K562 (cell line): ENCODE data around the gene DNAAF2. TPM values are rescaled to one million over a fixed set of nuclear protein-coding genes. Genes with fewer than 3 reads are reported as not detected.
A peak's percentile ranks its signal among the peaks of the same experiment; 100 is the strongest.

Experiments
- ATAC-seq: fragments of 200-7000 bp; cut with Tn5 transposase; 3 replicates; pipeline ENCODE4 v1.9.1; 2020; ENCODE audit warnings: moderate library complexity
- BruUV-seq: library from RNA; stranded (reverse); fragments of 400-500 nt; replicated peaks from 2 replicates; lab custom pipeline; 2021; lab: Mats Ljungman, UMichigan
- CTCF ChIA-PET: fragments of 300-600 bp; formaldehyde crosslinking; extraction: SDS; loops from one replicate; lab custom pipeline; 2021; ENCODE audit warnings: low intra/inter-chr PET ratio; lab: Yijun Ruan, JAX
- POLR2A ChIA-PET: fragments of 300-600, 350-650 bp; sonication (Branson Sonifier 250); formaldehyde crosslinking; extraction: SDS; loops from one replicate; lab custom pipeline; 2021; ENCODE audit warnings: antibody characterized with exemption, inconsistent platforms; lab: Yijun Ruan, JAX
- DNase-seq, 4 experiments: peaks; one replicate each; pipeline versions ENCODE4 v3.0.0 to v3.0.0-alpha.2; 2011 to 2018; ENCODE audit warnings: low spot score in 3 of 4, mixed read lengths in 3 of 4; ENCODE audit errors: extremely low read depth in 1 of 4
- FAIRE-seq: peaks from 2 replicates; lab custom pipeline; 2011; peaks lifted over from hg19 to GRCh38; lab: Jason Lieb, UNC
- H2AFZ ChIP-seq: 2 replicates; pipeline ENCODE4 v1.6.0; 2011; ENCODE audit warnings: low read depth, low read length, control low read depth, inconsistent platforms
- H3K27ac ChIP-seq: fragments of 200-600 bp; 3 replicates; pipeline ENCODE4 v1.8.0; 2011; ENCODE audit warnings: low read depth, mild to moderate bottlenecking, control low read depth, inconsistent platforms, low read length, moderate library complexity, mixed read lengths; ENCODE audit errors: extremely low read depth
- H3K27me3 ChIP-seq, 2 experiments: fragments of 300-600 bp in 1 of 2; 2 replicates in 1 of 2; 3 replicates in 1 of 2; pipeline versions ENCODE4 v1.6.0 to v1.8.0; 2011; ENCODE audit warnings: inconsistent platforms in 2 of 2, low read length in 2 of 2, mild to moderate bottlenecking in 1 of 2, mixed read lengths in 1 of 2, moderate library complexity in 1 of 2; ENCODE audit not compliant: control insufficient read depth in 2 of 2, insufficient read depth in 2 of 2
- H3K36me3 ChIP-seq: fragments of 300-600 bp; 3 replicates; pipeline ENCODE4 v1.8.0; 2011; ENCODE audit warnings: mild to moderate bottlenecking, low read length, inconsistent platforms; ENCODE audit not compliant: control insufficient read depth, insufficient read depth
- H3K4me1 ChIP-seq, 2 experiments: fragments of 200-600 bp in 1 of 2; replicated peaks in 1 of 2; 2 replicates in 1 of 2; 3 replicates in 1 of 2; pipeline versions ENCODE4 v1.5.1 to v1.8.0; 2011; ENCODE audit warnings: inconsistent platforms in 2 of 2, low read length in 2 of 2, mild to moderate bottlenecking in 1 of 2, mixed read lengths in 1 of 2, moderate library complexity in 1 of 2; ENCODE audit not compliant: control insufficient read depth in 2 of 2, insufficient read depth in 2 of 2
- H3K4me2 ChIP-seq: 2 replicates; pipeline ENCODE4 v1.6.1; 2011; ENCODE audit warnings: low read length, control low read depth, inconsistent platforms, mixed read lengths; ENCODE audit not compliant: insufficient read depth
- H3K4me3 ChIP-seq: fragments of 200-600 bp; sonication (generic), shearing (Covaris generic); 2 replicates; pipeline ENCODE4 v1.5.1; 2016; ENCODE audit warnings: control low read depth, inconsistent platforms
- H3K79me2 ChIP-seq: fragments of 200-600 bp; 3 replicates; pipeline ENCODE4 v1.8.0; 2011; ENCODE audit warnings: low read length, inconsistent platforms; ENCODE audit not compliant: control insufficient read depth, insufficient read depth
- H3K9ac ChIP-seq, 2 experiments: 2 replicates each; pipeline versions ENCODE4 v1.6.0 to v1.6.1; 2011; ENCODE audit warnings: low read depth in 2 of 2, low read length in 2 of 2, control low read depth in 1 of 2, inconsistent platforms in 1 of 2, mild to moderate bottlenecking in 1 of 2, mixed read lengths in 1 of 2; ENCODE audit not compliant: insufficient read depth in 1 of 2
- H3K9me1 ChIP-seq: one replicate; pipeline ENCODE4 v1.6.0; 2011; ENCODE audit warnings: inconsistent platforms, mild to moderate bottlenecking, low read length, moderate library complexity; ENCODE audit not compliant: control insufficient read depth, insufficient read depth
- H3K9me3 ChIP-seq: replicated peaks from 2 replicates; pipeline ENCODE4 v1.5.1; 2011; ENCODE audit warnings: low read depth, low read length, inconsistent platforms; ENCODE audit not compliant: control insufficient read depth, insufficient read depth
- H4K20me1 ChIP-seq: replicated peaks from 2 replicates; pipeline ENCODE4 v1.6.1; 2011; ENCODE audit warnings: low read length, inconsistent platforms, mixed read lengths; ENCODE audit not compliant: control insufficient read depth, insufficient read depth
- BHLHE40 ChIP-seq: IDR thresholded peaks from 2 replicates; pipeline ENCODE4 v1.6.1; 2011; ENCODE audit warnings: low read length, improper control_type of control experiment
- HDAC6 ChIP-seq: IDR thresholded peaks from 2 replicates; pipeline ENCODE4 v1.6.1; 2012; ENCODE audit warnings: low read depth, mild to moderate bottlenecking, control low read depth, inconsistent platforms, low read length, moderate library complexity
- MEIS2 ChIP-seq: fragments of 450-650 bp; IDR thresholded peaks from 2 replicates; pipeline ENCODE4 v1.6.1; 2014; ENCODE audit warnings: mild to moderate bottlenecking; ENCODE audit not compliant: partially characterized antibody
- RFX7 ChIP-seq: fragments of 250-450 bp; sonication (Bioruptor Pico); IDR thresholded peaks from 2 replicates; pipeline ENCODE4 v1.5.1; 2021; ENCODE audit warnings: mild to moderate bottlenecking
- WGBS: fragments of 100-300 bp; shearing (Covaris generic); methylation state at CpG from one replicate; pipeline ENCODE4 v1.1.6; 2016; ENCODE audit warnings: low coverage, mixed read lengths; ENCODE audit not compliant: insufficient coverage; ENCODE audit errors: missing lambda C conversion rate; 5-methylcytosine and 5-hydroxymethylcytosine counted together
- in situ Hi-C: fragments of 300-500 bp; cut with MboI; formaldehyde crosslinking; loops from 4 replicates; pipeline ENCODE4 v1.15.0; 2018; ENCODE audit warnings: inconsistent platforms, mixed read lengths
- intact Hi-C: fragments of 100-400 bp; cut with micrococcal nuclease; formaldehyde crosslinking; loops from 2 replicates; pipeline ENCODE4 v1.14.2; 2022
- polyA plus RNA-seq, 8 experiments: library from polyadenylated mRNA; depleted of rRNA in 4 of 8; stranded (reverse) in 5 of 8; unstranded in 3 of 8; fragments of >200 nt; fragmentation: Nextera tagmentation in 2 of 8; fragmentation: Illumina TruSeq in 1 of 8; extraction: Ambion mirVana in 2 of 8; extraction: Trizol in 1 of 8; gene quantifications; 2 replicates each; pipeline versions ENCODE4 v1.2.1 to v1.2.3, GENCODE V29; 2011 to 2014; ENCODE audit warnings: inconsistent platforms in 1 of 8, missing spikeins in 1 of 8
- total RNA-seq, 7 experiments: library from RNA; depleted of rRNA in 6 of 7; stranded (reverse); fragments of >200 nt in 6 of 7; fragmentation: Illumina TruSeq in 2 of 7; extraction: Trizol in 2 of 7; gene quantifications; 2 replicates each; pipeline versions ENCODE4 v1.2.1 to v1.2.3, GENCODE V29; 2011 to 2021; ENCODE audit warnings: low replicate concordance in 1 of 7

DNAAF2 gene
- total and polyA plus RNA-seq, 9 of the 15 experiments (the other 6 are each of a cell fraction or from before 2014, with no cell fraction given): 2.4 to 14.6 (median 11.1) TPM

DNA sequence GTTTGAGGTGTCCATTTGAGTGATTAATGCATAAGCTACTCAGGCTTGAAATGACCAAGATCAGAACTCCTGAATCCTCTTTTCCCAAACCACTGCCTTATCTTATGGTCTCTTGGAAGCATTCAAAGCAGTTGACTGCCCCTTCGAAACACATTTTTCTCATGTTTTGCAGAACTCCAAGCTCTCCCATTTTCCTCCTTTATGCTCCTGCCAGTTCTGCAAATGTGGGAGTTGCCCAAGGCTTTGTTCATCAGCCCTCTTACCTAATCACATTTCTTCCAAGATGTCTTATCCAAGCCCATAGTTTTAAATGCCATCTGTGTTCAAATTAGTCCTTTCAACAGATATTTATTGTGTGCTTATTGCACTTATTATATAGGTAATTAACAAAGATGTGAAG, 1.8 kb upstream of the DNAAF2 start:
- peak; percentile 21 for TF ChIP-seq MEIS2
- no peak for TF ChIP-seq BHLHE40
- TF ChIP-seq HDAC6: no peak
- no peak for TF ChIP-seq RFX7 (CRISPR knock-in tag)
- TF ChIP-seq, all 486 proteins: peak for 1
- H3K4me2 ChIP-seq: peak overlapping the region; percentile 92
- DNase-seq (no peak), FAIRE-seq (no peak), ATAC-seq (no peak)
- H2AFZ ChIP-seq: no peak overlapping the region
- H3K9ac ChIP-seq: no peak overlapping the region
- H3K79me2 ChIP-seq: peaks cover 92% of the 10 kb centered on the region
- H3K27me3 ChIP-seq: no peaks in the 10 kb centered on the region
- no peaks in the 10 kb centered on the region for H4K20me1 ChIP-seq
- no TSS peak for BruUV-seq
- peaks cover 38% of the 10 kb centered on the region for H3K36me3 ChIP-seq
- whole genome bisulfite sequencing: 59% methylated on average over 1 of the region's 1 CpG
- CTCF ChIA-PET: no interaction called here
- 0 out of 2 replicates have a peak overlapping the region, but pooled peaks have one; percentile 91 for H3K4me3 ChIP-seq
- POLR2A ChIA-PET: interaction anchor here (1.7 kb wide), 1 partner anchor 131 kb away, joined by 5 read pairs; the partner anchor contains the start of gene KLHDC2
- H3K9me1 ChIP-seq: no peaks in the 10 kb centered on the region
- intact Hi-C loops (no loop called here), in situ Hi-C loops (loop anchor here (25.0 kb wide), 1 partner anchor 475 kb away; the partner anchor contains the start of gene VCPKMT)
- peaks cover 14 to 20% of the 10 kb centered on the region in 2 experiments; a peak in 4 of 5 replicates for H3K4me1 ChIP-seq
- H3K27ac ChIP-seq: no peak overlapping the region
- H3K9me3 ChIP-seq: no peaks in the 10 kb centered on the region
